Mucosa of rectum (tissue), 2 donors: ENCODE measurements around the gene TNFAIP6.

Source experiments
- H3K27ac ChIP-seq, 2 donors: one replicate each; pipeline ENCODE4 v1.7.0; 2013; ENCODE audit warnings: inconsistent platforms in 2 of 2, low read depth in 2 of 2, low read length in 2 of 2
- H3K27me3 ChIP-seq, 2 donors: one replicate each; pipeline ENCODE4 v1.7.0; 2013; ENCODE audit warnings: low read length in 2 of 2; ENCODE audit not compliant: control insufficient read depth in 2 of 2, insufficient read depth in 2 of 2
- H3K36me3 ChIP-seq, 2 donors: one replicate each; pipeline ENCODE4 v1.7.0; 2013; ENCODE audit warnings: low read length in 2 of 2; ENCODE audit not compliant: control insufficient read depth in 2 of 2, insufficient read depth in 2 of 2
- H3K4me1 ChIP-seq, 2 donors: one replicate each; pipeline ENCODE4 v1.7.0; 2013; ENCODE audit warnings: low read length in 2 of 2, mild to moderate bottlenecking in 1 of 2; ENCODE audit not compliant: control insufficient read depth in 2 of 2, insufficient read depth in 2 of 2
- H3K4me3 ChIP-seq, 2 donors: one replicate each; pipeline ENCODE4 v1.7.0; 2013; ENCODE audit warnings: low read length in 2 of 2
- H3K9ac ChIP-seq, 2 donors: one replicate each; pipeline ENCODE4 v1.7.0; 2013; ENCODE audit warnings: low read length in 2 of 2, low read depth in 1 of 2, mild to moderate bottlenecking in 1 of 2
- H3K9me3 ChIP-seq, 2 donors: one replicate each; pipeline ENCODE4 v1.7.0; 2013; ENCODE audit warnings: low read length in 2 of 2; ENCODE audit not compliant: control insufficient read depth in 2 of 2
- donor health status: healthy.
- donor health status: Normal muscosa, but diverticular disease.

TNFAIP6 gene

DNA sequence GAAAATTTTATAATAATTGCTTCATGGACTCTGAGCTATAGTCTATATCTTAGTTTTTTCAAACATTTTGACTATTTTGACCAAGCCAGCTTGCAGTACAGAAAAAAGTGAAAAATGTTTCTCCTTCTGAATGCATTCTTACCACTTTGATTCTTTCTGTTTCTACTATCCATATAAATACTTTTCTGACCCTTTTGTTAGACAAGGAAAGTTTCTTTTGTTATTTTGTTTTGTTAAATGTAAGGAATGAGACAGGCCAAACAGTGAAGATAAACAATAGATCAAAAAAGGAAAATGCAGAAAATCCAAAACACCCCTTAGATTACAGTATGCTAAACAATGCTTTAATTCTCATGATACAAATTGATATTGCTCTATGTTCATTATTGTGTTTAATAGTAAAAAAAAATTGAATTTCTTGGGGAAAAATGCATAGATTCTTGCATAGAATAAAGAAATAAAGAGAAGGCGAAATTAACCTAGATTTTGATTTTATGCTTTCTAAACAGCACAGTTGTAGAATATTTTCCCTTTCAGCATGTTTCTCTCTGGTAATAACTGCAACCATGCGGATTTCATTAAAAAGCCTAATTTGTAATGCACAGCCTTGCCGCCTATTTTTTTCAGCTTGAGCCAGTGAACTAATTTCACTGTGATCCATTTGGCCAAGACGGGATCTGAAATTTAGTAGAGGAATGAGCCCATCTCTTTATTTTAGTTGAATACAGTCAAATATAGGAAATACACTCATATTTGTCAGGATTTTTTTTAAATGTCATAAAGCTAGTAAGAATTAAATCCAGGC is 976 bp downstream of the TNFAIP6 start:
- Histone ChIP-seq H3K4me3 (peak overlapping the region in 1 of 2 donors; percentile 28), H3K9me3 (no peaks in the 10 kb centered on the region), H3K36me3 (no peaks in the 10 kb centered on the region), H3K4me1 (no peaks in the 10 kb centered on the region), H3K27me3 (no peaks in the 10 kb centered on the region), H3K27ac (no peak overlapping the region), H3K9ac (no peak overlapping the region)

DNA sequence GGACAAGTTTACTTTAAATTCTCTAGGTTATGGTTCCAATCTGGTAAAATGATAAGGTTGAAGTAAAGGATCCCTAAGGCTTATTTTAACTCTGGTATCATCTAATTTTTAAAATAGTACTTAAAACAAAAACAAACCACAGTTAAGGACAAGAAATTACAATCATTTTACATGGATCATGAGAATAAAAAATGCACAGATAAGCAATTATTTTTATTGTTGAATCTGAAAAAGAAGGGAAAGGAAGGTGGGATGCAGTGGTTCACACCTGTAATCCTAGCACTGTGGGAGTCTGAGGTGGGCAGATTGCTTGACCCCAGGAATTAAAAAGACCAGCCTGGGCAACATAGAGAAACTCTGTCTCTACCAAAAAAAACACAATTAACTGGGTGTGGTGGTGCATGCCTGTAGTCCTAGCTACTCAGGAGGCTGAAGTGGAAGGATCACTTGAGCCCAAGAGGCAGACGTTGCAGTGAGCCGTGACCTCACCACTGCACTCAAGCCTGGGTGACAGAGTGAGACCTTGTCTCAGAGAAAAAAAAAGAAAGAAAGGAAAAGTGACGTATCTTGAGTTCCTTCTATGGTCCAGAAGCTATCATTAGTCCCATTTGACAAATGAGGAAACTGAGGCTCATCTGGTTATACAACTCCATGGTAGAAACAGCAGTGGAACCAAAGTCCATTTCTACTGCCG is 2.5 kb downstream of the TNFAIP6 start:
- no peaks in the 10 kb centered on the region for H3K4me1 ChIP-seq
- no peak overlapping the region for H3K9ac ChIP-seq
- H3K27me3 ChIP-seq: no peaks in the 10 kb centered on the region
- no peak overlapping the region for H3K27ac ChIP-seq
- H3K9me3 ChIP-seq: no peaks in the 10 kb centered on the region
- H3K36me3 ChIP-seq: no peaks in the 10 kb centered on the region
- H3K4me3 ChIP-seq: no peak overlapping the region

DNA sequence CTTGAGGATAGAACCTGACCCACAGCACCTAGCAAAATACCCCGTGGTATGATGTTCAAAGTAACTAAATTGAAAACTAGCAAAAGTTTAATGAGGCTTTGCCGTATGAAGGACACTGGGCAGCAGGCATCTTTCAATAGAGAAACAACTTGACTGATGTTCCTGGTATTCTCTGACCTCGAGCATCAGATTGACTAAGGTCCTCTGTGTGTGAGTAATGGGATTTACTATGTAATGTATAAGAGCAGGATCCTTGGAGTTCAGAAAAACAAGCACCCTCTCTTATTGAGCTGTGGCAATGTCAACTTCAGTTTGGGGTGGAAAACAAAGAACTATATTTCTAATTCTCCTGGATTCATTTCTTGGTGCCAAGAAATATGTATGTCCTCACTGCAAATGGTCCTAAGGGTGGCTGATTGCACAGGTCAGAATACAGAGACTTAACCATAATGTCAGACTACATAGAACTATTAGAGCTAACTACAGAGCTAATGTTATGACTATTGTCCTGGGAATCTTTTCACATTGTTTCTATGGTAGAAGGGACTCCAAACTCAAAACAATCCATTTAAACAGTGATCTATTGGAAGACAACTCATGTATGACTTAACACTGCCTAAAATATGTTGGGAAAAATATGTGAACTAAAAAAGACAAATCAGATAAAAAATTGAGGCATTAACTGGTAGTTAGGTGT is 4.4 kb downstream of the TNFAIP6 start:
- H3K4me1 ChIP-seq: no peaks in the 10 kb centered on the region
- H3K4me3 ChIP-seq: no peak overlapping the region
- no peak overlapping the region for H3K9ac ChIP-seq
- H3K27ac ChIP-seq: no peak overlapping the region
- H3K36me3 ChIP-seq: no peaks in the 10 kb centered on the region
- no peaks in the 10 kb centered on the region for H3K9me3 ChIP-seq
- no peaks in the 10 kb centered on the region for H3K27me3 ChIP-seq

DNA sequence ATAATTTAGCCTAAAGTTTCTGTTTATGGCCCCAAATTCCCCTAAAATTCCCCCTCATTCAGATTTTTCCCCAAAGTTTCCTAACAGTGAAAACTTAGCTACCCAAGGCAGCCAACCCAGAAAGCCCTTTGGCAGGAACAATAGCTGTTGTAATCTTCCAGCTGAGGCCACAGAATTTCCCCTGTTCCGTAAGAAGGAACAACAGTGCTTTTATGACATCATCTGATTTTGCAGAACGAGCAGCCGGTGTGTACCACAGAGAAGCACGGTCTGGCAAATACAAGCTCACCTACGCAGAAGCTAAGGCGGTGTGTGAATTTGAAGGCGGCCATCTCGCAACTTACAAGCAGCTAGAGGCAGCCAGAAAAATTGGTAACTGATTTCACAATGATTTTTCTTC is 6.3 kb downstream of the TNFAIP6 start:
- H3K27me3 ChIP-seq: no peaks in the 10 kb centered on the region
- H3K9ac ChIP-seq: no peak overlapping the region
- H3K36me3 ChIP-seq: no peaks in the 10 kb centered on the region
- no peaks in the 10 kb centered on the region for H3K4me1 ChIP-seq
- no peaks in the 10 kb centered on the region for H3K9me3 ChIP-seq
- H3K4me3 ChIP-seq: no peak overlapping the region
- no peak overlapping the region for H3K27ac ChIP-seq

DNA sequence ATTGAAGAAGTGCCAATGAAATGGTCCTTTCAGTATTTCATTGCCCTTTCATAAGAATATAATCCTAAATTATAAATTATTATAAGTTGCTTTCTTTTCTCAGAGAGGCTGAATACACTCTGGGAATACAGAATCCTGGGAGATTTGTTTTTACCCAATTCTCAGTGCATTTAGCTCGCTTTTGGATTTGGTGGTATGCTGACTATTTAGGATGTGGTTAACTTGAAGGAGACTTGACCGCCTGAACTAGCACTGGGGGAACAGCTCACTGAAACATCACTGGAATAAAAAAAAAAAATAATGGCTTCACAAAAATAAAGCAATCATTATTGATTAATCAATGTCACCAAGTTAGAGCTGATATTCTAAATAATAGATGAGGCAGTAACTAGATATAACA is 10.2 kb downstream of the TNFAIP6 start:
- Histone ChIP-seq H3K4me1 (no peaks in the 10 kb centered on the region), H3K4me3 (no peak overlapping the region), H3K27me3 (no peaks in the 10 kb centered on the region), H3K9ac (no peak overlapping the region), H3K27ac (no peak overlapping the region), H3K36me3 (no peaks in the 10 kb centered on the region), H3K9me3 (no peaks in the 10 kb centered on the region)

DNA sequence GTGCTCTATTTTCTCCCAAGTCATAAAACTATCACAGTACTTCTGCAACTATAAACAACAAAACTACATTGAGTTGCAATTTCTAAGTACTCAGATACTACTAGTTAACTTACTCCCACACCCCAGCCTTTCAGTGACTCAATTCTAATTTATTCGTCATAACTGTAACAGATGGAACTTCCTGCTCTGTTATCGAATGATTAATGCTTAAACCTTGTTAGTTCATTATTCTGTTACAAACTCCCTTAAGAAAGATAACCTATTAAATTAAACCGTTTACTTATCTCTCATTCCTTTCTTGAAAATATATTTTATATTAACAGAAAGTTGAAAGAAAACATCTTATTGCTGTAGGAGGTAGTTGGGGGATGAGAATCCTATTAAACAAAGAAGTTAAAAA is 17.0 kb downstream of the TNFAIP6 start:
- no peaks in the 10 kb centered on the region for H3K4me1 ChIP-seq

DNA sequence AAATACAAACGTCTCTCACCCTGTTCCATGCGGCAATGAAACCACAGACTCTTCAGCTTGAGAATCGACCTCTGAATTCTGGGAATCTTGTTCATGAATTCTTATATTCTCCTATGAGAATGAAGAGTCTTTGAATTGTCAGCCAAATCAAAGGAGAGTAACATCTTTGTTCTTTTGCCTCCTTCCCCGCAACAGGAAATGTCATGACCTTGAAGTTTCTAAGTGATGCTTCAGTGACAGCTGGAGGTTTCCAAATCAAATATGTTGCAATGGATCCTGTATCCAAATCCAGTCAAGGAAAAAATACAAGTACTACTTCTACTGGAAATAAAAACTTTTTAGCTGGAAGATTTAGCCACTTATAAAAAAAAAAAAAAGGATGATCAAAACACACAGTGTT is 21.8 kb downstream of the TNFAIP6 start:
- Histone ChIP-seq H3K9me3 (no peaks in the 10 kb centered on the region), H3K36me3 (no peaks in the 10 kb centered on the region), H3K27ac (no peak overlapping the region), H3K9ac (no peak overlapping the region), H3K27me3 (no peaks in the 10 kb centered on the region), H3K4me3 (no peak overlapping the region), H3K4me1 (no peaks in the 10 kb centered on the region)

More for the DNA sequence above, 17.0 kb downstream of the TNFAIP6 start:
- H3K27ac ChIP-seq: no peak overlapping the region
- no peak overlapping the region for H3K9ac ChIP-seq
- H3K4me3 ChIP-seq: no peak overlapping the region
- H3K27me3 ChIP-seq: no peaks in the 10 kb centered on the region
- H3K9me3 ChIP-seq: no peaks in the 10 kb centered on the region
- no peaks in the 10 kb centered on the region for H3K36me3 ChIP-seq

DNA sequence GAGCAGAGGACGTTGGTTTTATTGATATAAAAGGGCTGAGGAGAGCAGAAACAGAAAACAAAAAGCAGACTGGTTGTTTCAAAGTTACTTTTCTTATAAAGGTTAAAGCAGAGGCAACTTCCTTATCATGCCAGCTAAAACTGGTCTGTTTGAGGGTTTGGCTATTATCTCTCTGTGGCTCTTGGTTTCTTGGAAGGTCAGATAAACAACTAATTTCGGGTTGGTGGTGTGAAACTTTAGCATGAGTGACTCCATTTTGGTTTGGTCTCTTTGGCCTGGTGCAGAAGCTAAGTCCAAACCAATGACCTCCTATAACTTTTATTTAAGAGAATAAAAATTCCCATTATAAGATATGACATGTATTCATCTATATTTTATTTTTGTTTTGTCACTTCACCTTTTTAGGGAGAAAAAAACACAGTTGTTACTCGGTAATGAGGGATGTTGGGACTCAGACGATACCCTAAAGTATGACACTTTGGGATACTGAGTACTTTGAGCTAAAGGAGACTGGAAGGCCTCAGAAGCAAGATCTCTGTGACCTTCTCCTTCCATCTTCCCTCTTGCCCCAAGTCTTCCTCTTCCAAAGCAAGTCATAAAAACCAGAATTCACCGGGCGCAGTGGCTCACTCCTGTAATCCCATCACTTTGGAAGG is 23.3 kb downstream of the TNFAIP6 start:
- H3K9ac ChIP-seq: no peak overlapping the region
- H3K27me3 ChIP-seq: no peaks in the 10 kb centered on the region
- no peaks in the 10 kb centered on the region for H3K36me3 ChIP-seq
- no peaks in the 10 kb centered on the region for H3K9me3 ChIP-seq
- no peak overlapping the region for H3K27ac ChIP-seq
- no peaks in the 10 kb centered on the region for H3K4me1 ChIP-seq
- no peak overlapping the region for H3K4me3 ChIP-seq

DNA sequence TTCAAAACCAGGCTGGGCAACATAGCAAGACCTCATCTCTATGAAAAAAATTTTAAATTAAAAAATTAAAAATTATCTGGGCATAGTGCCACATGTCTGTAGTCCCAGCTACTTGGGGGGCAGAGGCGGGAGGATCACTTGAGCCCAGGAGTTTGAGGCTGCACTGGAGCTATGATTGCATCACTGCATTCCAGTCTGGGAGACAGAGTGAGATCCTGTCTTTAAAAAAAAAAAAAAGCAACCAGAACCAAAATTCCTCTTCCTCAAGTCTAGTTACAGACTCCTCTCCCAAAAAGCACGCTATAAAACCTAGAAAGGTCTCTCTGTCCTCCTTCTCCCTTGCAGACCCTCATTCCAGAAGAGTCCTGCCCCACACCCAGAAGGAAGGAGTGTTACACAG is 23.9 kb downstream of the TNFAIP6 start:
- Histone ChIP-seq H3K36me3 (no peaks in the 10 kb centered on the region), H3K4me1 (no peaks in the 10 kb centered on the region), H3K27ac (no peak overlapping the region), H3K4me3 (no peak overlapping the region), H3K9ac (no peak overlapping the region), H3K27me3 (no peaks in the 10 kb centered on the region), H3K9me3 (no peaks in the 10 kb centered on the region)

DNA sequence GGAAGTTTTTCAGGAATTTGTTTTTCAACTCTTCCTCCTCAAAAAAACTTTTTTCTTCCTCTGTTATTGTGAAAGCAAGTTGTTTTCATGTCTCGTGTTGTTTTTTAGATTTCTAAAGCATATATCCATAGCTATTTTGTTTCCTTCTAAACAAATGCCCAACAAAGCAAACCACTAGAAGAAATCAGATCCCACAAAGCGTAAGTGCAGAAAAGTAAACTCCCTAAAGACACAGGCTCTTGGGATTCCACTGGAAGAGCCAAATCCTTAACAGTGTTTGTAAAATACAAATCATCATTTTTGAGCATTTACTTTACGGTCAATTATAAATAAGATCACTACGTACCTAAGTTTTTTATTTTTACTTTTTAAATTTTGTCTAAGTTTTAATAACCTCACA is 30.6 kb downstream of the TNFAIP6 start:
- H3K27ac ChIP-seq: no peak overlapping the region
- no peaks in the 10 kb centered on the region for H3K4me1 ChIP-seq
- H3K36me3 ChIP-seq: no peaks in the 10 kb centered on the region
- no peaks in the 10 kb centered on the region for H3K27me3 ChIP-seq
- H3K9me3 ChIP-seq: no peaks in the 10 kb centered on the region
- H3K9ac ChIP-seq: no peak overlapping the region
- H3K4me3 ChIP-seq: no peak overlapping the region
